ENCODE data around the gene RHBDF1. TPM values are rescaled to one million over a fixed set of nuclear protein-coding genes. Genes with fewer than 3 reads are reported as not detected.

RHBDF1 gene
- total RNA-seq, 2 experiments from 2014 or later, result 0.36 TPM; not detected in 1

DNA sequence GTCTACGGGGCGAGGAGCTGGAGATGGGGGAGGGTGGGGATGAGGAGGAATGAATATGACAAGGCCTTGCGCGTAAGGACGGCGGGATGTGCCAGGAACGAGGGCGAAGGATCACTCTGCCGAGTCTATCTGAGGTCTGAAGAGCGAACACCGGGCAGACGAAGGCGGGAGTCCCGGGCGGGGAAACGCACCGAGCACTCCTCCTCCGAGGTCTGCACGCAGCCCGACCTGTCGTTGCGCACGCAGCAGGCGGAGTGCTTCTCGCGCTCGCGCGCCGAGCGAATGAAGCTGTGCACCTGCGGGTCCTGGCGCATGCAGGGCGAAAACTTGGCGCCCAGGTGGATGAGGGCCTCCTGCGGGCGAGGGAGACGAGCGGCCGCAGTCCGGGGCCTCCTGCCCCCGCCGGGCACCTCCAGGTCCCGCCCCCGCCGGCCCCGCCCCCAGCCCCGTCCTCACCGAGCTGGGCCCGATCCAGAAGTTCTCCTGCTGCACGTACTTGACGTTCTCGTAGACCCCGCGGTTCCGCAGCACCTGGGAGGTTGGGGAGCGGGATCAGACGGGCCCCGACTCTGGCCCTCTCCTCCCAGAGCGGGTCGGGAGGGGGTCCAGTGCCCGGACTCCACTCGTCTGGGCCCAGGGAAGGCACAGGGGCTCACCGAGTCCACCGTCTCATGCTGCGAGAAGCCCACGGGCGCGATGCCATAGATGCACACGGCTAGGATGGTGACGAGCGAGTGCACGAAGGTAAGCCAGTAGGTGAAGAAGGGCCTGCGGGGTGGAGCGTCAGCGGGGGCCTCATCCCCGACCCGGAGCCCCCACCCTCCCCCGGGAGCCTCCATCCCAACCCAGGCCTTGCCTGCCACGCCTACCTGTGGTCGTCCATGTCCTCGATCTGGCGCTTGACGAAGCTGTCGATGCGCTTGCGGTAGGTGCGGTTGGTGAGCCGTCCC lies 11.2 kb downstream of the RHBDF1 start:
- CTCF ChIA-PET, result interaction anchor here (1.6 to 10.7 kb wide), 2 partner anchors 34 to 35 kb away, joined by 11 to 216 read pairs; no protein-coding TSS in a partner anchor
- Mint-ChIP-seq H3K27ac (no peak overlapping the region), H3K36me3 (ENCODE audit: low read depth) (peaks cover 3% of the 10 kb centered on the region), H3K4me3 (no peak overlapping the region), H3K4me1 (ENCODE audit: low read depth) (peaks cover 4% of the 10 kb centered on the region), H3K27me3 (ENCODE audit: low read depth) (peaks cover 3% of the 10 kb centered on the region), H3K9me3 (no peaks in the 10 kb centered on the region)
- no peak for DNase-seq
- intact Hi-C loops (cut with micrococcal nuclease), result no loop called here

DNA sequence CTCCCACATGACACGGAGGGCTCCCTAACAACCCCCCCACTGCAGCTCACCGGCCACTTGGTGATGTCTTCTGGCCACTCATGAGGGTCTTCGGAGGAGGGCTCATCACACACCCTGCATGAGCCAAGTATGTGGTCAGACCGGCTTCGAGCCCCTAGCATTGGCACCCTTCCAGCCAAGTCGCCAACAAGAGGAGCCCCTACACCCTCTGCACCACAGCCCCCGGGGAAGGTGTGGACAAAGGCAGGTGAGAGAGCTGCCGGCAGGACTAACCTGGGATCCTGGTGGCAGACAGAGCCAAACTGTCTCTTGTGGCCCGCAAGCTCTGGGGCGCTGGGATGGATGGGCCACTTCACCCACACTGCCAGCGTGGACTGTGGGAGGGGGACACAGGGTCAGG lies 12.3 kb downstream of the RHBDF1 start:
- H3K27me3 Mint-ChIP-seq (ENCODE audit: low read depth), result no peaks in the 10 kb centered on the region
- H3K36me3 Mint-ChIP-seq (ENCODE audit: low read depth), result peaks cover 3% of the 10 kb centered on the region
- H3K4me3 Mint-ChIP-seq, result no peak overlapping the region
- intact Hi-C loops (cut with micrococcal nuclease), result no loop called here
- CTCF ChIA-PET, result interaction anchor here (1.6 kb wide), 1 partner anchor 36 kb away, joined by 11 read pairs; no protein-coding TSS in a partner anchor
- H3K9me3 Mint-ChIP-seq, result no peaks in the 10 kb centered on the region
- no peak overlapping the region for H3K27ac Mint-ChIP-seq
- H3K4me1 Mint-ChIP-seq (ENCODE audit: low read depth), result peaks cover under 1% of the 10 kb centered on the region
- DNase-seq, result no peak

DNA sequence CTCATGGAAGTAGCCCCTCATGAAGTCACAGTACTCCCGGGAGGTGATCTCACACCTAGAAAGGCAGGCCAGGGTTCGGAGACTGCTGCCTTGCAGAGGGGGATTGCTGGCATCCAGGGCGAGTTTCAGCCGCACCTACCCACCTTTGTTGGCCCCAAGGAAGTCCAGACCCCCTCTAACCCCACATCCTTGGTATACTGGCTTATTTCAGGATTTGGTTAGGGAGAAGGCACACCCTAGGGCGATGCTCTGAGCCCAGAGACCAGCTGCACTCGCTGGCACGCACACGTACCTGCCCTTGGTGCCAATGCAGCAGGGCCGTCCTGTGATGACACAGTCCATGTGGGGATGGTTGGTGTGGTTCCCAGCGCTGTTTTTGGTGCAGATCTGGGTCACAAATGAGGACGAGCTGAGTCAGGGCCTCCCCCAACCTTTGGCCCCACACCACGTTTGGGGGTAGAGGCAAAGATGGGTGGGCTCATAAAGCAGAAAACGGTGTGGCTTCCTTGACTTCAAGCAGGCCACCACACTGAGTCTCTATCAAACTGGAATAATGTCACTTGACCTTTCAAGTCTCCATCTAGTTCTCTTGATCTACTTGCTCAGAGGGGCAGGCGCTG lies 12.9 kb downstream of the RHBDF1 start:
- Mint-ChIP-seq H3K4me3 (no peak overlapping the region), H3K4me1 (ENCODE audit: low read depth) (peaks cover 6% of the 10 kb centered on the region), H3K9me3 (no peaks in the 10 kb centered on the region), H3K27me3 (ENCODE audit: low read depth) (no peaks in the 10 kb centered on the region), H3K36me3 (ENCODE audit: low read depth) (peaks cover 3% of the 10 kb centered on the region), H3K27ac (no peak overlapping the region)
- intact Hi-C loops (cut with micrococcal nuclease), result no loop called here
- no peak for DNase-seq
- CTCF ChIA-PET, result interaction anchor here (1.6 kb wide), 1 partner anchor 37 kb away, joined by 11 read pairs; no protein-coding TSS in a partner anchor

GRCh38 chr16:58491-59439 lies 13.7 kb downstream of the RHBDF1 start:
- Mint-ChIP-seq H3K27ac (no peak overlapping the region), H3K36me3 (ENCODE audit: low read depth) (peaks cover 3% of the 10 kb centered on the region), H3K4me3 (no peak overlapping the region), H3K27me3 (ENCODE audit: low read depth) (no peaks in the 10 kb centered on the region), H3K9me3 (no peaks in the 10 kb centered on the region), H3K4me1 (ENCODE audit: low read depth) (peaks cover 9% of the 10 kb centered on the region)
- CTCF ChIA-PET, result interaction anchor here (1.2 kb wide), 1 partner anchor 38 kb away, joined by 3 read pairs; no protein-coding TSS in a partner anchor
- no peak for DNase-seq
- intact Hi-C loops (cut with micrococcal nuclease), result no loop called here

GRCh38 chr16:57711-58110 lies 14.7 kb downstream of the RHBDF1 start:
- CTCF ChIA-PET, result interaction anchor here (1.2 to 2.2 kb wide), 3 partner anchors 9 to 39 kb away, joined by 3 to 14 read pairs (median 3); no protein-coding TSS in a partner anchor
- no peak for DNase-seq
- no peak overlapping the region for H3K27ac Mint-ChIP-seq
- no peaks in the 10 kb centered on the region for H3K27me3 Mint-ChIP-seq (ENCODE audit: low read depth)
- intact Hi-C loops (cut with micrococcal nuclease), result no loop called here
- no peak overlapping the region for H3K4me3 Mint-ChIP-seq
- peaks cover 6% of the 10 kb centered on the region for H3K36me3 Mint-ChIP-seq (ENCODE audit: low read depth)
- peaks cover 13% of the 10 kb centered on the region for H3K4me1 Mint-ChIP-seq (ENCODE audit: low read depth)
- H3K9me3 Mint-ChIP-seq, result no peaks in the 10 kb centered on the region

DNA sequence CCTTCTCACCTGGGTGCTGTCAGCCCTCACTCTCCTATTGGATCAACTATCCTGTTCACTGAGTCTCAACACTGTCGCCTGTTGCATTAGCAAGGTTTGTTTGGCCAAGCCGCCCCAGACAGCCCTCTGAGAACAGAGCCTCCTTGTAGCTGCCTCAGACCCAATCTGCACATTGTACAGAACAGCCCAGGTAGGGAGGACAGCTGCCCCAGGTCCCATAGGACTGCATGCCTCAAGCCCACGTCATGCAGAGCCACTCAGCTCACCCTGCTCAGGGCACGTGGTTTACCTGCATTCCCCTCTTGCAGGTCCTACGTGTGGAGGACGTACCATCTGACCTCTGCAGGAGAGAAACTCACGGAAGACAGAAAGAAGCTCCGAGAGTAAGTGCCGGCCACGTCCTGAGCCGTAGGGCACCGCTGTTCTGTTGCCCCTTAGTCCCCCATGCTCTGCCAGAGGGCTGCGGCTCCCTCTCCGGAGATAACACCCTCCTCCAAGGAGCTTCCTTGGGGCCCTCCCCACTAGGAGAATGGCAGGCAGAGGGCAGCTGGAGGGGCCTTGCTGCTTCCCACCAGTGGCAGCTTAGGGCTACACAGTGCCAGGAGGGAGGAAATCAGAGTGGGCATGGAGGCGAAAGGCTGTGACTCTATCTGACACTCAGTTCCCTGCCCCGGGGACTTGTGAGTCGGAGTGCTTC lies 16.1 kb downstream of the RHBDF1 start:
- intact Hi-C loops (cut with micrococcal nuclease), result no loop called here
- H3K36me3 Mint-ChIP-seq (ENCODE audit: low read depth), result peaks cover 8% of the 10 kb centered on the region
- peaks cover 19% of the 10 kb centered on the region for H3K4me1 Mint-ChIP-seq (ENCODE audit: low read depth)
- H3K27me3 Mint-ChIP-seq (ENCODE audit: low read depth), result no peaks in the 10 kb centered on the region
- H3K4me3 Mint-ChIP-seq, result peak overlapping the region; percentile 9
- no peak for DNase-seq
- no peaks in the 10 kb centered on the region for H3K9me3 Mint-ChIP-seq
- CTCF ChIA-PET, result interaction anchor here (1.4 to 2.2 kb wide), 2 partner anchors 10 to 40 kb away, joined by 3 to 14 read pairs; no protein-coding TSS in a partner anchor
- no peak overlapping the region for H3K27ac Mint-ChIP-seq

GRCh38 chr16:55571-56136 lies 16.8 kb downstream of the RHBDF1 start:
- intact Hi-C loops (cut with micrococcal nuclease), result no loop called here
- CTCF ChIA-PET, result interaction anchor here (2.2 kb wide), 1 partner anchor 40 kb away, joined by 14 read pairs; no protein-coding TSS in a partner anchor

GRCh38 chr16:54237-54581 lies 18.2 kb downstream of the RHBDF1 start:
- intact Hi-C loops (cut with micrococcal nuclease), result no loop called here
- H3K27me3 Mint-ChIP-seq (ENCODE audit: low read depth), result no peaks in the 10 kb centered on the region
- H3K36me3 Mint-ChIP-seq (ENCODE audit: low read depth), result peaks cover 19% of the 10 kb centered on the region
- no peak for DNase-seq
- H3K4me3 Mint-ChIP-seq, result peak overlapping the region; percentile 94
- H3K4me1 Mint-ChIP-seq (ENCODE audit: low read depth), result peaks cover 31% of the 10 kb centered on the region
- H3K27ac Mint-ChIP-seq, result no peak overlapping the region
- CTCF ChIA-PET, result no interaction called here
- H3K9me3 Mint-ChIP-seq, result no peaks in the 10 kb centered on the region

More at GRCh38 chr16:55571-56136, 16.8 kb downstream of the RHBDF1 start:
- Mint-ChIP-seq H3K36me3 (ENCODE audit: low read depth) (peaks cover 14% of the 10 kb centered on the region), H3K4me1 (ENCODE audit: low read depth) (peaks cover 27% of the 10 kb centered on the region), H3K27ac (no peak overlapping the region), H3K4me3 (no peak overlapping the region), H3K9me3 (no peaks in the 10 kb centered on the region), H3K27me3 (ENCODE audit: low read depth) (no peaks in the 10 kb centered on the region)
- no peak for DNase-seq

DNA sequence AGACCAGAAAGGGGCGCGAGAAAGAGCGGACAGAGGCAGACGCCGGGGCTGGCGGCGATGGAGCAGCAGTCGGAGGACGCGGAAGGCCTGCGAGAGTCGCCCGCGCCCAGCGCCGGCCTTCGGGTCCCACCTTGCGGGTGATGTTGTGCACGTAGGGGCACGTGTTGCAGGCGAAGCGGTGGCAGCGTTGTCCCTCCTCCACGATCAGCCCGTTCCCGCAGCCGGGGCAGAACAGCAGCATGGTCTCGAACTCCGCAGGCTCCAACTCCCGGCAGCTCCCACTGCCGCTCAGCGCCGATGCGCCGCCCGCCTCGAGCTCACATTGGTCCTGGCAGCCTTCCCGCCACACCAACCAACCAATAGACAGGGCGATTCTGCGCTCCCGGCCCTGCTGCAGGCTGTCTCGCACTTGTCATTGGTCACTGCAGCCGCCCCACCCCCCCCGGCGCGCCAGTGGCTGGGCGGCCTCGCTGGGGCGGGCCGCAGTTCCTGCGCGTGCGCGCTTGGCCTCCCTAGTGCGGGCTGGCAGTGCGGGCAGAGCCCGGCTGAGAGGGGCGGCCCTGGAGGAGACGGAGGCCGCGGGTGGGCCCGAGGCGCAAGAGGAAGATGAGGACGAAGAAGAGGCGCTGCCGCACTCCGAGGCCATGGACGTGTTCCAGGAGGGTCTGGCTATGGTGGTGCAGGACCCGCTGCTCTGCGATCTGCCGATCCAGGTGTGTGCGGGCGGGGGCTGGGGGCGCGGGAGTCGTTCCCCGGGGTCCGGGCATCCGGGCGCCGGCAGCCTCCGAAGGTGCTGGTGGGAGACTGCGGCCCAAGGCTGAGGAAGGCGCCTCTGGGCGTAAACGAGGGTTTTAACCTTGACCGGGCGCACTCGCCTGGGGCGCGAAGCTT lies 18.8 kb downstream of the RHBDF1 start, which contains the start of the genes POLR3K and SNRNP25:
POLR3K (minus strand) TSS at position 263 of the 891 bp plus-strand sequence; CDS start at position 241, 22 bp downstream.
SNRNP25 (plus strand) TSS at position 483 of the 891 bp plus-strand sequence; CDS start at position 672, 189 bp downstream.
- no peaks in the 10 kb centered on the region for H3K27me3 Mint-ChIP-seq (ENCODE audit: low read depth)
- no peaks in the 10 kb centered on the region for H3K9me3 Mint-ChIP-seq
- peaks cover 21% of the 10 kb centered on the region for H3K36me3 Mint-ChIP-seq (ENCODE audit: low read depth)
- intact Hi-C loops (cut with micrococcal nuclease), result loop anchor here (1.0 kb wide), 4 partner anchors 31 to 182 kb away; partner anchors contain the start of gene NPRL3
- H3K4me1 Mint-ChIP-seq (ENCODE audit: low read depth), result peaks cover 31% of the 10 kb centered on the region
- DNase-seq, result peak; percentile 99
- CTCF ChIA-PET, result interaction anchor here (0.8 to 0.9 kb wide), 2 partner anchors 42 to 44 kb away, joined by 3 to 4 read pairs; no protein-coding TSS in a partner anchor
- peak within 1 kb of the TSS; percentile 94 for H3K4me3 Mint-ChIP-seq
- peak within 1 kb of the TSS; percentile 91 for H3K27ac Mint-ChIP-seq
